GM13977 (cell line): Measurements from ENCODE around the gene DLGAP4.

Experiments
- DNase-seq: peaks from one replicate; pipeline ENCODE4 v3.0.0; 2012; ENCODE audit warnings: low spot score
- in situ Hi-C: fragments of 300-500 bp; cut with MboI; formaldehyde crosslinking; loops from one replicate; pipeline ENCODE4 v1.12.0; 2022; ENCODE audit warnings: low sequenced_read_pairs, low pct_unique_long_range_greater_than_20kb, mixed read lengths, inconsistent platforms; ENCODE audit not compliant: unreplicated experiment
- TF ChIP-seq, protein P1 (sequence below): IDR thresholded peaks from 2 replicates; pipeline ENCODE4 v1.5.1; 2012; ENCODE audit warnings: mild to moderate bottlenecking, control low read depth; ENCODE audit not compliant: insufficient read depth; ENCODE audit errors: extremely low read depth, missing control alignments

The DLGAP4 gene

DNA sequence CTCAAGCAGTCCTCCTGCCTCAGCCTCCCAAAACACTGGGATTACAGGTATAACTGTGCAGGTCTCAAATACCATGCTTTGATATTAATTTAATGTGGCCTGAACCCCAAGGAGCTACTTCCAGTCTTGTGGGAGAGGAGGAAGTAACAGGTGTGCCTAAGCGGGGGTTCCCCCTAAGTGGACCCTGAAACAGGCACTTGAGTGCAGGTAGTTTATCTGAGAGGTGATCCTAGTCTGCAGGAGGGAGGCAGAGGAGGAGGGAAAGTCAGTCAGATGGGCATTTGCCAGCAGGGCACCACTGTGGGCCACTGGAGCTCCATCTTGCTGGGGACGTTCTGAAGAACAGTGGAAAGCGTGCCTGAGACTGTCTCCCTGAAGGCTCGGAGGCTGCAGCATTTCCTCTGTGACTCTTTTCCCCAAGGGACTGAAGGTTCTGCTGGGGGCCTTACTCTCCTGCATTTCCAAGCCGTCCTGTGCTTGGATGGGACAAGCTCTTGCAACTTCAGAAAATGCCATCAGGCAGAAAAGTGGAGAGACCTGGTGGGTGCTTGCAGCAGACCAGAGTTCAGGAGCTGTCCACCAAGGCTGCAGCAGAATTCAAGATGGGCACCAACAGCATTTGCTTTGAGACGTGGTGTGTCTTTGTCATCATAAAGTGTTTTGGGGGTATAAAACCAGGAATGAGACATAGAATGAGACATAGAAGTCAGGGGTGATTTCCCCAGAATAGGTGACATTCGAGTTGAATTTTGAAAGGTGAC lies 4.6 kb upstream of the DLGAP4 start:
- DNase-seq = no peak
- in situ Hi-C loops = no loop called here
- TF ChIP-seq, protein P1, sequence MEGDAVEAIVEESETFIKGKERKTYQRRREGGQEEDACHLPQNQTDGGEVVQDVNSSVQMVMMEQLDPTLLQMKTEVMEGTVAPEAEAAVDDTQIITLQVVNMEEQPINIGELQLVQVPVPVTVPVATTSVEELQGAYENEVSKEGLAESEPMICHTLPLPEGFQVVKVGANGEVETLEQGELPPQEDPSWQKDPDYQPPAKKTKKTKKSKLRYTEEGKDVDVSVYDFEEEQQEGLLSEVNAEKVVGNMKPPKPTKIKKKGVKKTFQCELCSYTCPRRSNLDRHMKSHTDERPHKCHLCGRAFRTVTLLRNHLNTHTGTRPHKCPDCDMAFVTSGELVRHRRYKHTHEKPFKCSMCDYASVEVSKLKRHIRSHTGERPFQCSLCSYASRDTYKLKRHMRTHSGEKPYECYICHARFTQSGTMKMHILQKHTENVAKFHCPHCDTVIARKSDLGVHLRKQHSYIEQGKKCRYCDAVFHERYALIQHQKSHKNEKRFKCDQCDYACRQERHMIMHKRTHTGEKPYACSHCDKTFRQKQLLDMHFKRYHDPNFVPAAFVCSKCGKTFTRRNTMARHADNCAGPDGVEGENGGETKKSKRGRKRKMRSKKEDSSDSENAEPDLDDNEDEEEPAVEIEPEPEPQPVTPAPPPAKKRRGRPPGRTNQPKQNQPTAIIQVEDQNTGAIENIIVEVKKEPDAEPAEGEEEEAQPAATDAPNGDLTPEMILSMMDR = no peak

DNA sequence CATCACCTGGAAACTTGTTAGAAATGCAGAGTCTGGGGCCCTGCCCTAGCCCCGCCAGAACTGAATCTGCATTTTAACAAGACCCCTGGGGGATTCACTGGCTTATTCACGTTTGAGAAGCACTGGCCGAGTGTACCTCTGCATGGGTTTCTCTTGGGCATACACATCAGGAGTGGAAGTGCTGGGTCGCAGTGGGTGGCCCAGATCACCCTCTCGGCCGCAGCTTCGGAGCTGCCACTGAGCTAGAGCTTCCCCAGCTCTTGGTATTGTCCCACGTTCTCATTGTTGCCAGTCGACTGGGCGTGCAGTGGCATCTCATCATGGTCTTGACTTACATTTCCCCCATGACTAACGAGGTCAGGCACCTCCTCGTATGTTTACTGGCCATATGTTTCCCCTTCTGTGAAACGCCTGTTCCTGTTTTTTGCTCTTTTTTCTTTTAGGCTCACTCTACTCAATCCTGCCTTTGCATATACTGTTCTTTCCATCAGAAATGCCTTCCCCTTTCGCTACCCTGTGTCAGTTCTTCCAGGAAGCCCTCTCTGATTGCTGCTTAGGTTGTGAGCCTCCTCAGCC lies 3.0 kb upstream of the DLGAP4 start:
- DNase-seq = no peak
- TF ChIP-seq, protein P1 = no peak
- in situ Hi-C loops = no loop called here

DNA sequence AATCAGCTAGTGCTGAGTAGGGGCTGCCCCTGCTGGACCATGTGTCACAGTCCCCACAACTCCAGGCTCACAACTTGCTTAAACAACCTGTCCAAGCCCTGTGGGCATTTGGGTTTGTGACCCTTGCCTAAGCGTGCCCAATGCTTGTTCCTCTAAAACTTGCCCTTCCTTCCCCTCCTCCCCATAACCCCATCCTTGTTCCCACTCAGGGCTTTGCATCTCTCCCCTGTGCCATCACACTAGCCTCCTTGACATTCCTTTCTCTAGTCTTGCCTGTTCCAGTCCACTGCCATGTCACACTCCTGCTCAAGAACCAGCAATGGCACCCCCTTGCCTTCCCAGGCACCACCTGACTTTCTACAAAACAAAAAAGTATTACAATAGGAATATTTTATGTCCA lies 2.3 kb upstream of the DLGAP4 start:
- no peak for DNase-seq
- in situ Hi-C loops = no loop called here
- TF ChIP-seq, protein P1 = no peak

DNA sequence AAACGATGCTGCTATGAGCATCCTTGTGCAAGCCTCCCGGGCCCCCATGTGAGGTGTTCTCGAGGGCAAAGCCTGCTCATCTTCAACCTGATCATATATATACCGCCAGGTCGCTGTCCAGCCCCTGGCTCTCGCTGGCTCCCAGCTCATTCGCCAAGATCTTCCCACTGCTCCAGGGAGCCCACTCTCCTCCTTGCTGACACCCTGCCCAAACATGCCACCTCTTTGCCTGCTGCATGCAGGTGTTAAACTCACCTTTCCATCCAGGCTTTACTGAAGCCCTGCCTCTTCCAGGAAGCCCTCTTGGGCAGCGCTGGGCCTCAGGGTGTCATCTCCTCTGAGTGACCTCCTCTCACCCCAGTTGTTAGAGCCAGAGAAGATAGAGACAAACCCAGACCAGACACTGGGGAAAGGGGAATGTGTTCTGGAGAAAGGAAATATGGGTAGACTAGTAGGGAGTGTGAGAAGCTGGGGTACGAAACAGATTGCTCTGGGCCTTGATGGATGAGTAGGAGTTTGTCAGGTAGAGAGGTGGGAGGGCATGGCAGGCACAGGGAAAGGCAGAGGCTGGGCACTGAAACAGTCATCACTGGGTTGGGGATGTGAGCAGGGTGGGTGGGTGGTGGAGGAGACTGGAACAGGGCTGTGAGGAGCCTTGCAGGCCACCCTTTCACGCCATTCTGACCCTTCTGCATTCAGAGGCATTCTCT lies 1.2 kb upstream of the DLGAP4 start:
- no peak for DNase-seq
- in situ Hi-C loops = no loop called here
- TF ChIP-seq, protein P1 = no peak

DNA sequence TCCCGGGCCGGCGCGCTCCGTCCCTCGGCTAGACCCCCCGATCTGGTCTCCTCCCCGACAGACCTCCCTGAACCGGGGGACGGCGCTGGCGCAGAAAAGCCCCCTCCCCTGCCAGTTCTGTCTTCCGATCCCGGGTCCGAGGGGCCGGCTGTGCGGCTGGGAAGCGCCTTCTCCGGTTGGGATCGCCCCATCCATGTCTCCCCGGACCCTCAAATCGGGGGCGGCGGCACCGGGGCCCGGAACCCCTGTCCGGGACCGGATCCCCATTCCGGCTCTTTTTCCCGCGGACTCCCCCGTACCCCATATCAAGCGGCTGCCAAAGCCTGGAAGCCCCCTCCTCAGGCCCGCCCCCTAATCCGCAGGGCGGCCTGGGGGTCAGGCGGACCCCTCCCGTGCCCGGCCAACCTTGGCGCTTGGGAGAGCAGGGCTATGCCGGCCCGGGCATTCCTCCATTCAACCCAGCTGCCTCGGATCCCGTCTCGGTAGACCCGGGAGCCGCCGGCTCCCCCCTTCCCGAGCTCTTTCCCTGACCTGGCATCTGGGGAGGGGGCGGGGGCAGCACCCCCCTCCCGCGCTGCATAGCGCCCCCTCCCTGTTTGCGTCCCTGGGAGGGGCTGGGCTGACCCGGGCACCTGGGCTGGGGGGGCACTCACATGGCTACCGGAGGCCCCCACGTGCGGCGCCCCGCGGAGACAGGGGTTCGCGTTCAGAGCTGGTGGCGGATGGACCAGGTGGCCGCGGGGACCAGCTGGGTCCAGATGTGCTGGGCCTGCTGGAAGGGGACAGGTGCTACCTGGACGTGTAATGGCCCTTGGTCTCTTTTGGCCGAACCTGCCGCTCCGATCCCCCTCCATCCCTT lies 643 bp downstream of the DLGAP4 start:
- DNase-seq = no peak
- TF ChIP-seq, protein P1 = no peak
- in situ Hi-C loops = no loop called here
